Measurements from ENCODE around the gene MESD.

- TF ChIP-seq, protein P1, sequence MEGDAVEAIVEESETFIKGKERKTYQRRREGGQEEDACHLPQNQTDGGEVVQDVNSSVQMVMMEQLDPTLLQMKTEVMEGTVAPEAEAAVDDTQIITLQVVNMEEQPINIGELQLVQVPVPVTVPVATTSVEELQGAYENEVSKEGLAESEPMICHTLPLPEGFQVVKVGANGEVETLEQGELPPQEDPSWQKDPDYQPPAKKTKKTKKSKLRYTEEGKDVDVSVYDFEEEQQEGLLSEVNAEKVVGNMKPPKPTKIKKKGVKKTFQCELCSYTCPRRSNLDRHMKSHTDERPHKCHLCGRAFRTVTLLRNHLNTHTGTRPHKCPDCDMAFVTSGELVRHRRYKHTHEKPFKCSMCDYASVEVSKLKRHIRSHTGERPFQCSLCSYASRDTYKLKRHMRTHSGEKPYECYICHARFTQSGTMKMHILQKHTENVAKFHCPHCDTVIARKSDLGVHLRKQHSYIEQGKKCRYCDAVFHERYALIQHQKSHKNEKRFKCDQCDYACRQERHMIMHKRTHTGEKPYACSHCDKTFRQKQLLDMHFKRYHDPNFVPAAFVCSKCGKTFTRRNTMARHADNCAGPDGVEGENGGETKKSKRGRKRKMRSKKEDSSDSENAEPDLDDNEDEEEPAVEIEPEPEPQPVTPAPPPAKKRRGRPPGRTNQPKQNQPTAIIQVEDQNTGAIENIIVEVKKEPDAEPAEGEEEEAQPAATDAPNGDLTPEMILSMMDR (IDR thresholded peaks at IDR 0.05) = no peak
- no peak for TF ChIP-seq POLR2A (IDR thresholded peaks at IDR 0.05)
Observed at GRCh38 chr15:80969316-80969715, 20.3 kb downstream of the MESD start.
